22Rv1 (cell line): ENCODE measurements around the gene RFX3.

ENCODE experiments used
- H3K27ac ChIP-seq: fragments of 450-650 bp; 2 replicates; pipeline ENCODE4 v1.5.1; 2017
- CTCF ChIP-seq: fragments of 450-650 bp; IDR thresholded peaks from 2 replicates; pipeline ENCODE4 v1.5.1; 2017; ENCODE audit warnings: mild to moderate bottlenecking
- ZFX ChIP-seq: fragments of 450-650 bp; IDR thresholded peaks from 2 replicates; pipeline ENCODE4 v1.6.1; 2017; ENCODE audit warnings: antibody characterized with exemption, borderline replicate concordance

The RFX3 gene

GRCh38 chr9:3525096-3525835 lies 535 bp downstream of the RFX3 start:
- H3K27ac ChIP-seq = peak overlapping the region; percentile 99
- TF ChIP-seq ZFX (no peak), CTCF (no peak)

GRCh38 chr9:3521966-3522365 lies 3.8 kb downstream of the RFX3 start:
- TF ChIP-seq CTCF = no peak
- TF ChIP-seq ZFX = no peak

GRCh38 chr9:3520564-3520963 lies 5.2 kb downstream of the RFX3 start:
- TF ChIP-seq CTCF = no peak
- TF ChIP-seq ZFX = no peak
- H3K27ac ChIP-seq = no peak overlapping the region

More at GRCh38 chr9:3521966-3522365, 3.8 kb downstream of the RFX3 start:
- no peak overlapping the region for H3K27ac ChIP-seq

- TF ChIP-seq ZFX (no peak), CTCF (no peak)
- 0 out of 2 replicates have a peak overlapping the region, but pooled peaks have one; percentile 7 for H3K27ac ChIP-seq
These were observed 8.3 kb downstream of the RFX3 start for GRCh38 chr9:3517377-3518048.

- no peak for TF ChIP-seq CTCF
- no peak for TF ChIP-seq ZFX
These were observed 9.0 kb downstream of the RFX3 start for GRCh38 chr9:3516667-3517330.

GRCh38 chr9:3515405-3515804 lies 10.4 kb downstream of the RFX3 start:
- TF ChIP-seq ZFX = no peak
- TF ChIP-seq CTCF = no peak
- no peak overlapping the region for H3K27ac ChIP-seq

More at GRCh38 chr9:3516667-3517330, 9.0 kb downstream of the RFX3 start:
- 0 out of 2 replicates have a peak overlapping the region, but pooled peaks have one; percentile 7 for H3K27ac ChIP-seq

GRCh38 chr9:3514786-3515185 lies 11.0 kb downstream of the RFX3 start:
- no peak overlapping the region for H3K27ac ChIP-seq
- TF ChIP-seq CTCF = no peak
- no peak for TF ChIP-seq ZFX
